ENCODE measurements around the gene CAB39L.
"Not testable (repeated sequence)": the region's sequence is repeated elsewhere in the genome, so short reads cannot be mapped to it uniquely, and the experiment has no call there.

CAB39L gene

GRCh38 chr13:49342454-49342853 lies 101.4 kb downstream of the CAB39L start:
- DNase-seq, result no peak

- no peak for DNase-seq
Measured at GRCh38 chr13:49341941-49342340, 101.9 kb downstream of the CAB39L start.

- no peak for DNase-seq
Measured at GRCh38 chr13:49341517-49341916, 102.3 kb downstream of the CAB39L start.

- DNase-seq, result no peak
Measured at GRCh38 chr13:49340161-49340560, 103.7 kb downstream of the CAB39L start.

GRCh38 chr13:49336655-49337054 lies 107.2 kb downstream of the CAB39L start:
- DNase-seq, result no peak

GRCh38 chr13:49330546-49330864 lies 113.4 kb downstream of the CAB39L start:
- DNase-seq, result no peak

- no peak for DNase-seq
Measured at GRCh38 chr13:49329831-49330545, 113.9 kb downstream of the CAB39L start.

GRCh38 chr13:49327145-49327544 lies 116.7 kb downstream of the CAB39L start:
- DNase-seq, result not testable (repeated sequence)

GRCh38 chr13:49326222-49326917 lies 117.5 kb downstream of the CAB39L start:
- DNase-seq, result no peak

GRCh38 chr13:49323344-49323743 lies 120.5 kb downstream of the CAB39L start:
- DNase-seq, result no peak

GRCh38 chr13:49322702-49323101 lies 121.2 kb downstream of the CAB39L start:
- no peak for DNase-seq

- DNase-seq, result no peak
Measured at GRCh38 chr13:49320975-49321374, 122.9 kb downstream of the CAB39L start.

- no peak for DNase-seq
Measured at GRCh38 chr13:49319951-49320350, 123.9 kb downstream of the CAB39L start.

GRCh38 chr13:49319551-49319950 lies 124.3 kb downstream of the CAB39L start:
- DNase-seq, result no peak

- no peak for DNase-seq
Measured at GRCh38 chr13:49315756-49316482, 127.9 kb downstream of the CAB39L start.

- DNase-seq, result no peak
Measured at GRCh38 chr13:49315036-49315565, 128.8 kb downstream of the CAB39L start.

- no peak for DNase-seq
Measured at GRCh38 chr13:49314344-49314882, 129.5 kb downstream of the CAB39L start.

GRCh38 chr13:49311816-49312215 lies 132.0 kb downstream of the CAB39L start:
- no peak for DNase-seq

- DNase-seq, result no peak
Measured at GRCh38 chr13:49310251-49310650, 133.6 kb downstream of the CAB39L start.

- DNase-seq, result no peak
Measured at GRCh38 chr13:49308921-49309408, 134.9 kb downstream of the CAB39L start.

GRCh38 chr13:49308097-49308875 lies 135.6 kb downstream of the CAB39L start:
- DNase-seq, result no peak

- DNase-seq, result no peak
Measured at GRCh38 chr13:49307365-49307764, 136.5 kb downstream of the CAB39L start.

Data from activated naive CD4-positive, alpha-beta T cell treated with anti-CD3 and anti-CD28 coated beads, Interleukin-2, amount 50 U/mL, for 16 hours (primary cell).